8988T (cell line): Measurements from ENCODE around the gene AOPEP.

Experiments
- DNase-seq: peaks from one replicate; pipeline ENCODE4 v3.0.0; 2011

AOPEP gene

DNA sequence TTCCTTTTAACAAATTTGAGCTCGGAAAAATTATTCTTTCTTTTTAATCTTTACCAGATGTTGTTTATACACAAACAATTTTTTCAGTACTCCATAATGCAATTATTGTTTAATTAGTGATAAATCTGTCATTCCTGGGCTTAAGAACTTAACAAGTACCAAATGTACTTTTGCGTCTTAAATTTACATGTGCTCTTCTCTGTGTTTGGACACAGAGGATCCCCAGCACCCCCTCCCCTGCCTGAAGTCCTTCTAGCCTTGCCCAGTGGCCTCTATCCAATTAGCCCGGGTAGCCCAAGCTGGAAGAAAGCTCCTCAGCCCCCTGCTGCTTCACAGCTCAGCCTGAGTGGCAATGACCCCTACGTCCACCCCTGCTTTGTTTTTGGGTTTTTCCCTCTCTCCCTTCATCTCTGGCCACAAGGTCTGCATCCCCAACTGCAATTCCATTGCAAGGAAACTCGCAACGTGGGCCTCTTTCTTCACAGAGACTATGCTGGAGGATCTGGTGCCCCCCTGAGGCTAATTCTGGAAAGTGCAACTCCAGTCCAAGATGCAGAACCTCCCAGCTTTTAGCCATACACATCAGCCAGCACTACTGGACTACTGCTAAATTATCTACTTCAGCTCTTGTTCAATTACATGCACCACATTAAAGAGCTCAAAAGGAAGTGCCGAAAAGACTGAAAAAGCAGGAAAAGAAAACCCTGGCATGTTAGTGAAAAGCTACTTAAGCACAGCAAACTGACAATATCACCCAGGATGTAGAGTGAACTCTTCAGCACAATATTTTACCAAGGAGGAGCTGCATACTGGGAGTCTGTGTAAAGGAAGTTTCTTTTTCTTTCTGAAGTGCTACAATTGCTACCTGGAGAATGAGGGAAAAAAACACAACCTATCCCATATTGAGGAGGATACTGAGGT is 404.8 kb downstream of the AOPEP start:
- peak; percentile 45 for DNase-seq

DNA sequence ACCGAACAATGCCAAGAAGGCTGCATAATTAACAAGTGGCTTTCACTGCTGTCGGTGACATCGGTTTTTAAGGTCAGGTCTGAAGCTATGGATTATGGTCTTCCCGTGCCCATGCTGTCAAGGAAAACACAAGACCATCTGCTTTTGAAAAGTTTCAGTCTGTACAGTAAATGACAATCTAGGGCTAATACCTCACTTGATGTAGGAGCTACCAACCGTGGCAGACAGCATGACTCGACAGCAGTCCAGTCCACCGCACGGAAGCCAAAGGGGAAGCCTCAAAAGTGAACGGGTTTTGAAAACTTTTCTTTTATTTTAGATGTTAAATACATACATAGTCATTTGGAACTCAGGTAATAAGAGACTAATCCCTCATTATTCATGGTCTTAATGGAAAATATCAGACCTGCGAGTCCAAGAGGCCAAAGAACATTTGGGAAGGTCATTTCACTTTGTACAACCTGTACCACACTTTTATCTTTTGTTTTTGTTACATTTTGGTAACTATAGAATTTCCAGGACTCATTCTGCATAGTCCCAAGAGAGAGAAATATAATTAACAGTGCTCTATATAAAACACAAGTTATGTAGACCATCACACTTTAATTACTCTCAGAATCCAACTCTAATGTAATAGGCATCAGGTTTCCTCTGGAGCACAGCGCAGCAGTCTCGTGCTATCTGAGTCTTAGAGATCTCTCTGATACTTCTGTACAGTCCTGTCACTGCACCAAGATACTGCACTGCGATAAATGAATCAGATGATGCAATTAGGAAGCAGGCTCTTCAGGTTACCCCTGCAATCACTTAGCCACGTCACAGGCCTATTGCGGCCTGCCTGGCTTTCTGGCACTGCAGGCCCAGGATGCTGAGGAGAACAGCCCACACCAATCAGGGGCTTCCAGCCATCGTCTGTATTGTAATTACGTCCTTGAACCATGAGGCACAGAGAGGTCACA is 406.1 kb downstream of the AOPEP start:
- DNase-seq: no peak

DNA sequence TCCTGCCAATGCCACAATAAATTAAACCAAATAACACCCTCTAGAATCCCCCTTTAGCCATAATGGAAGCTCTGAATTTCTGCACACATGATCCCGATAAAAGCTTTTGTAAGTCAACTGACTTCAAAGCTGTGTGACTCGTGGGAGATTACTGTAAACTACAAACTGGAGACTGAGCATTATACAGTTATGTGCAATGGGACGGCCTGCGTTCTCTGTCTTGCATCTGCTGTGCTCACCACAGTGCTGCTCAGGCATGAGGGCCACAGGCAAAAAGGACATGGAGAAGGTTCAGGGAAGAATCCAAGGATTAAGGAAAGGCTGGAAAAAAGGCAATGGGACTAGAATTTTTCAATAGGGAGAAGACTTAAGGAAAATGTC is 406.8 kb downstream of the AOPEP start:
- no peak for DNase-seq

DNA sequence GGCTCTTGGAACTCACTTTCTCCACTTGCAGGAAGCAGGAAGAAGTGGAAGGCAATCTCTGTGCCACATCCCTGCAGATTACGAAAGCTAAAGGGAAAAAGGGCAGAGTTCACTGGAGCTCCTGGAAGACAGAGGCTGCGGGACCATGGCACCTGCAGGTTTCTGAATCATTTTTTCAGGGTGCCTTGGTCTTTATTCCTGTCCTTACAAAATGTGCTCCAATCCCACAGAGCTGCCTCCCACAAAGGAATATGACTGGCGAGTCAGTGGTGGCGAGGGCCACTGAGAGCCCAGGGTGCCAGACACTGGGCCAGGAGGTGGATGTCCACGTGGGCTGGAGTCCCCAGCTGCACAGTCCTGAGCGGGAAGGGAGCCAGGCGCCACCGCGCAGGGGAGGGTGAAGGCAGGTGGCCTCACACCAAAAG is 408.0 kb downstream of the AOPEP start:
- DNase-seq: no peak

DNA sequence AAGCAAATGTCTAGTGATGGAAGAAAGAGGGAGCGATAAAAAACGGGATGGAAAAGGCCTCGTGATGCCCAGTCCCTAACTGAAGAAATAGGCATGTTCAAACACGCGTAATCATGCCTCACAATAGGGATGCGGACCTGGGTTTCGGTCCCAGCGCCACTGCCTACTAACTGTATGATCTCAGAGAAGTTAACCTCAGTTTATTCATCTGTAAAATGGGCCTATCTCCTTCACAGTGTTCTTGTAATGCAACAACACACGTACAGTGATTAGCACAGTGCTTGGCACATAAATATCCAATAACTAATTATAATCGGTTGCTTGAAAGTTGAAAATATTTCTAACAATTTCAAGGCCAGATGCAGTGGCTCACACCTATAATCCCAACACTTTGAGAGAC is 409.3 kb downstream of the AOPEP start:
- no peak for DNase-seq
